Activated T-cell treated with anti-CD3 and anti-CD28 coated beads, Interleukin-2, amount 50 U/mL, for 48 hours (primary cell): ENCODE results near the gene RAB3C.

ENCODE experiments used
- DNase-seq, 2 experiments: peaks; one replicate each; pipeline ENCODE4 v3.0.0-alpha.2; 2020

Gene RAB3C

DNA sequence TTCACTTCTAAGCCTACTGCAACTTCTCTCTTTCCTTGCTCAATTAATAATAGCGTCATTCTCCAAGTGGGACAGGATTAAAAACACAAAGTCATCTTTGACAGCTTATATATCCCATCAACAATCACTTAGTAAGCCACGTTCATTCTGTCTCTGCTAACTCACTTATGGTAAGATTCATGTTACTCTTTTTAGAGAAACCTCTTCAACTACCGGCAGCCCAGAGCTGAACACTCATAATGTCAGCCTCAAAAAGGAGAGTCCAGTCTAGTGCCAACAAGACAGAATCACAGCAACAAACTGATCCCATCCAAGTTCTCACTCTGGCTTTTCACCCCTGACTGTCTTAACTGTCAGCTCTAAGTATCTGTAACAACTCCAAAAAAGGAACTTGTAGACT lies 196.0 kb downstream of the RAB3C start:
- no peak for DNase-seq

GRCh38 chr5:58786035-58786434 lies 203.2 kb downstream of the RAB3C start:
- DNase-seq, result no peak

- no peak for DNase-seq
Measured at GRCh38 chr5:58786711-58787303, 203.9 kb downstream of the RAB3C start.

- no peak for DNase-seq
Measured at GRCh38 chr5:58787987-58788386, 205.1 kb downstream of the RAB3C start.

DNA sequence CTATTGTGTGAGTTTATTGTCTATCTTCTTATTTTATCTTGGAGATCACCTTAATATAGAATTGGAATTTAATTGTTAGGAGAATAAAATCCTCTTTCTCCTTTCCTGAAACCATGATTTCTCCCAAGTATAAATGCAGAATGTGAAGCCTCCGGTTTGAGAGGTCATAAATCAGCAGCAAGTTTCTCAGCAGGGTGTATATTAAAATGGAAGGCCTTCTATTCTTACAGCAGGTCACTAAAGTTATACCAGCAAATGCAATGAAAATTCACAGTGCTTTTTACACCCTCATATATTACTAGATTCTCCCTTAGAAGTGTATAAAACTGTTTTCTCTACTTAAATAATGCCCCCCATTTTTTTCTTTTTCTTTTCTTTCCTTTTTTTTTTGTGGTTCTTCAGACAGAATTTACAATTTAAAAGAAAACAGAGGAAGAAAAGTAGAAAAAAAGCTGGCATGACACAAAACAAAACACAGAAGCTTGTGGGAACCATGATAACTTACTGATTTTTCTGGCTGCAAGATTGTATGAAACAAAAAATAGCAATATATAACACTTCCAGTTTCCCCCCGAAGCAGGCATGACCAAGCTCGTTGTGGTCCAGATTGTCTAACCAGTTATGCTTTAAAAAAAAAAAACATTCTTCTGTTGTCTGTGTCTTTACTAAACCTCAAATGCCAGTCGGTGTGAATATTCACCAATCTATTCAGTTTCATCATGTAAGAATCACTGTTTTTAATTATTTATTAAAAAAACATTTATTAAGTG lies 211.2 kb downstream of the RAB3C start:
- DNase-seq, result no peak

GRCh38 chr5:58794875-58795274 lies 212.0 kb downstream of the RAB3C start:
- peak; percentile 64 to 67 for DNase-seq

DNA sequence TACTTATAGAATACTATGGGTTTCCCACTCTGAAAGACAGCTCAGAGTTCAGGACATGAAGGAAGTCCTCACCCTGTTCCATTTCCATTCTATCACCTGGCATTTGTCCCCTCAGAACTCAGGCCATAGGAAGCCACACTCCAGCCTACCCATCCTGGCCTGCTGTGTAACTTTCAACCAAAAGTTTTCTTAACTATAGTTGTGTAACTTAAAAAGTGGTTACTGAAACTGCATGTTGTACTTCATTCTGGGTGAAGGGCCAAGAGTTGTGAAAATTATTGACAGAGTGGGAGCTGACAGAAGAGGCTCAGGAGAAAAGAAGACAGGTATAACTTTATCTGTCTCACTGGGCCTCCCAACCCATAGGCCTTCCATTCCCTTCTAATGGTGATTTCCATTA lies 212.5 kb downstream of the RAB3C start:
- DNase-seq, result no peak

DNA sequence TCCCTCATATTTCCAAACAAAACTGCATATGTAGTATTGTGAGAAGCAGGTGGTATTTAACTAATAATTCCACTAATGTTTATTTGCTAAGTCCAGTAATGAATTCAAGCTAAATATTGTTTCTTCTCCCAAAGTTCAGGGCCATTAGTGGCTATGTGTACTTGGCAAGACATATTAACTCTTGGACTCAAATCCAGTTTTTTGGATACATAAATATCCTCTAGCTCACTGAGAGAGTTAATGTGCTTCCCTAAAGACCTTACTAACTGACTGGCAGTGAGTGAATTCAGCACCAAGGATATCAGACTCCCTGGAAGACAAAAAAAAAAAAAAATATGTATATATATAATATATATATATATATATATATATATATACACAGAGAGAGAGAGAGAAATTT lies 214.1 kb downstream of the RAB3C start:
- no peak for DNase-seq

DNA sequence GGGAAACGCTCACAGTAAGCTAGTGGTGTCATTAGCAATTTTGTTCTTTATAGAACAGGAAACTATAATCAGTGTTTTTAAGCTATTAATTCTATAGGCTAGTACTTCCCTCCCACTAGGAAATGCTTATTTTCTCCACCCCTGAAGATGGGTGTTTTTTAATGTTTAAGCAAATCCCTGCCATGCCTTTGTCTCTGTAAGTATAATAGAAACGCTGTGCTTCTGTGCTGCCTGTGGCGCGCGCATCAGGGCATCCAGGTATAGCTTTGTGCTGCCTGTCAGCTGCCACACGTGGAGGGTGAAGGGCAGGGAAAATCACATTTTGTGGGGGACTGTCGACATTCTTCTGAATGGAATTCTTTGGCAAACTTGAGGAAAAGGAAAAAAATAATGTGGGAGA lies 217.5 kb downstream of the RAB3C start:
- DNase-seq, result no peak

GRCh38 chr5:58800861-58801540 lies 218.1 kb downstream of the RAB3C start:
- no peak for DNase-seq

- DNase-seq, result no peak
Measured at GRCh38 chr5:58803056-58803455, 220.2 kb downstream of the RAB3C start.

- DNase-seq, result no peak
Measured at GRCh38 chr5:58804291-58804690, 221.4 kb downstream of the RAB3C start.

GRCh38 chr5:58810086-58810485 lies 227.2 kb downstream of the RAB3C start:
- DNase-seq, result no peak

DNA sequence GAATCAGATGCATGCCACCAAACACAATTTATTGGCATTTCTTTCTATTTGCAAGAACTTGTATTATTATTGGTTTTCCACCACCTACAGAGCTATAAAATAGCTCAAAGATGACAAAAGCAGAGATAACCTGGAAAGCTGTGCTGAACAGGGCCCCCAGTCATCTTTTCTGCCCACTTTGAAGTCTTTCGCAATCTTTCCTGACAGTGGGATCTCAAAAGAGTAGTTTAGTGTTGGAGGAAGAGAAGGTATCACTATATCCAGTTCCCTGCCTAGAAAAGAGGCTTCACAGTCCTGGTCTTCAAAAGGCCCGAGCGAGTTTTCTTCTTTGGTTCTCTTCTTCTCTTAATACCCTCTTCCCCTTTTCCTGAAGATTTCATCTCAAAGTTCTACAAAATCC lies 231.0 kb downstream of the RAB3C start:
- no peak for DNase-seq

DNA sequence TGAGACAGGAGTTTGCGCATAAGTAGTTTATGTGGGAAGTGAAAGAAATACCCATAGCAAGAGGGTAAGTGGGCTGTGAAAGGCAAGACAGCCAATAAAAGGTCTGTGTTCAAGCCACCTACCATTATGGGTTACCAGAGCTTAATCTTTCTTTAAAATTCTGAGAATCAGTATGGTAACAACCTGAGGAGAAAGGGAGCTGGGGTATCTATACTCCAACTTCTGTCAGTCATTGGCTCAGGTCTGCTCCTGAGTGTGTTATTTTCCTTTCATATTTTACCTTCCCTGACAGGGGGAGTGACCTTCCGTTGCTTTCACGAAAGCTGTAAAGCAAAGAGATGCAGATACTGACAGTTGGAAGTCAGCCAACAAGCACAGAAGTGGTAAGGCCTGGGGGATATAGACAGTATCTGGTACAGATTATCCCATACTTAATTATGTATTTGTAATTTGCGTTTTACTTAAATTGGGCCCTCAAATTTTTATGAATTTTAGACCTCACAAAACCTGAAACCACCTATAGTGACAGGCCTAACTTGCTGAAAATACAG lies 233.4 kb downstream of the RAB3C start:
- no peak for DNase-seq

GRCh38 chr5:58818465-58818864 lies 235.6 kb downstream of the RAB3C start:
- no peak for DNase-seq

GRCh38 chr5:58825441-58825840 lies 242.6 kb downstream of the RAB3C start:
- DNase-seq, result no peak

DNA sequence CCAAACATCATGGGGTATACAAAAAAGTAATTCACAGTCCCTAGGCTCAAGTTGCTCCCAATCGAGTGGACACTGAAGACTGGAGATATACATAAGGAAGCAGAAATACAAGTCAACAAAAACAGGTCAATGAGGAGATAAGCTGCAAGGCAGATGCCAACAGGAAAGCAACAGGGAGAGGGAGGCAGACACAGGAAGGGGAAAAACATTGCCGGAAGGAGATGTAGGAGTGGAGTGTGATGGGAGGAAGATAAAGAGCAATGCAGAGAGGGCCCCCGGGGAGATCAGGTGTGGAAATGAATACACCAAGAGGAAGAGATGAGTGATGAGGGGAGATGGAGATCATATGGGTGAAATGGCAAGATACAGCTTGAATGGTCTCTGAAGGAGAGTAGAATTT lies 243.0 kb downstream of the RAB3C start:
- no peak for DNase-seq

GRCh38 chr5:58827463-58827862 lies 244.6 kb downstream of the RAB3C start:
- DNase-seq, result no peak

GRCh38 chr5:58828258-58828657 lies 245.4 kb downstream of the RAB3C start:
- no peak for DNase-seq

GRCh38 chr5:58834242-58835225 lies 251.7 kb downstream of the RAB3C start:
- no peak for DNase-seq

GRCh38 chr5:58836351-58836750 lies 253.5 kb downstream of the RAB3C start:
- no peak for DNase-seq

- DNase-seq, result no peak
Measured at GRCh38 chr5:58838729-58839128, 255.9 kb downstream of the RAB3C start.
